Stimulated activated naive CD8-positive, alpha-beta T cell treated with anti-CD3 and anti-CD28 coated beads, Interleukin-15, Interleukin-2, amounts not matched to agents 100 ng/mL and 50 ng/mL, for 24 hours (primary cell): ENCODE measurements around the gene ATP1A2.

ENCODE experiments used
- H3K27ac Mint-ChIP-seq: one replicate; pipeline ENCODE4 v1.8.0; 2021; ENCODE audit warnings: mild to moderate bottlenecking, mixed read lengths
- H3K27me3 Mint-ChIP-seq: one replicate; pipeline ENCODE4 v1.8.0; 2021; ENCODE audit warnings: mixed read lengths
- H3K36me3 Mint-ChIP-seq: one replicate; pipeline ENCODE4 v1.8.0; 2021; ENCODE audit warnings: low read depth, mixed read lengths
- H3K4me1 Mint-ChIP-seq: one replicate; pipeline ENCODE4 v1.8.0; 2021; ENCODE audit warnings: low read depth, mixed read lengths
- H3K4me3 Mint-ChIP-seq: one replicate; pipeline ENCODE4 v1.8.0; 2021; ENCODE audit warnings: mild to moderate bottlenecking, mixed read lengths
- H3K9me3 Mint-ChIP-seq: one replicate; pipeline ENCODE4 v1.8.0; 2021; ENCODE audit warnings: mixed read lengths

ATP1A2 gene

DNA sequence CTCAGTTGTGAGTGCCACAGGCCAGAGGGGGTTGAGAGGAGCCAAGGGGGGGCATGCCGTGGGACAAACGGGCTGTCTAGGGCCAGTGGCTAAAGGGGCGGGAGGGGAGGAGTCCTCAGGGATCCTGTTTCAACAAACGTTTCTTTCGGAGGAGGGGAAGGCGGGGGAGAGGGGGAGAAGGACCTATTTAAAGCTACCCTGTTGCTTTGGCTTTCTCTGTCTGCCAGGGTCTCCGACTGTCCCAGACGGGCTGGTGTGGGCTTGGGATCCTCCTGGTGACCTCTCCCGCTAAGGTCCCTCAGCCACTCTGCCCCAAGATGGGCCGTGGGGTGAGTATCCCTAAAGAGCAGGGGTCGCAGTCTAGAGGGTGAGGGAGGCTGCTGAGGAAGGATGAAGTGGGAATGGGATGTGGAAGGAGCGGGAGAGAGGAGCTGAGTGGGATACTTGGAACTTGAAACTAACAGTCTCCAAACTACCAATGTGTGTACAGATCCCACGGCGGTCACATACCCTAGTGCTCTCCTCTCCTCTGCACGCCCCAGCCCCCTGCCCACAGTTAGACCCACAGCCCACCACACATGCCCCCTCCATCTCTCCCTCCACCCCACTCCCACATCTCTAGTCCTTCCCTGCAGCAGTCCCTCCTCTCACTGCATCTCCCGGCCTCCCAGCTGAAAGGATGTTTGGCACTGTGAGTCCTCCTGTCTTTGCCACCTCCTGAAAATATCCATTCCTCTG, at the start of gene ATP1A2:
TSS of gene ATP1A2 (plus strand) at position 215 of the 738 bp plus-strand sequence. CDS start at position 318, 103 bp downstream.
- no peaks in the 10 kb centered on the region for H3K36me3 Mint-ChIP-seq
- H3K27me3 Mint-ChIP-seq = peaks cover 5% of the 10 kb centered on the region
- no peak within 1 kb of the TSS for H3K4me3 Mint-ChIP-seq
- H3K9me3 Mint-ChIP-seq = no peaks in the 10 kb centered on the region
- no peaks in the 10 kb centered on the region for H3K4me1 Mint-ChIP-seq
- no peak within 1 kb of the TSS for H3K27ac Mint-ChIP-seq

DNA sequence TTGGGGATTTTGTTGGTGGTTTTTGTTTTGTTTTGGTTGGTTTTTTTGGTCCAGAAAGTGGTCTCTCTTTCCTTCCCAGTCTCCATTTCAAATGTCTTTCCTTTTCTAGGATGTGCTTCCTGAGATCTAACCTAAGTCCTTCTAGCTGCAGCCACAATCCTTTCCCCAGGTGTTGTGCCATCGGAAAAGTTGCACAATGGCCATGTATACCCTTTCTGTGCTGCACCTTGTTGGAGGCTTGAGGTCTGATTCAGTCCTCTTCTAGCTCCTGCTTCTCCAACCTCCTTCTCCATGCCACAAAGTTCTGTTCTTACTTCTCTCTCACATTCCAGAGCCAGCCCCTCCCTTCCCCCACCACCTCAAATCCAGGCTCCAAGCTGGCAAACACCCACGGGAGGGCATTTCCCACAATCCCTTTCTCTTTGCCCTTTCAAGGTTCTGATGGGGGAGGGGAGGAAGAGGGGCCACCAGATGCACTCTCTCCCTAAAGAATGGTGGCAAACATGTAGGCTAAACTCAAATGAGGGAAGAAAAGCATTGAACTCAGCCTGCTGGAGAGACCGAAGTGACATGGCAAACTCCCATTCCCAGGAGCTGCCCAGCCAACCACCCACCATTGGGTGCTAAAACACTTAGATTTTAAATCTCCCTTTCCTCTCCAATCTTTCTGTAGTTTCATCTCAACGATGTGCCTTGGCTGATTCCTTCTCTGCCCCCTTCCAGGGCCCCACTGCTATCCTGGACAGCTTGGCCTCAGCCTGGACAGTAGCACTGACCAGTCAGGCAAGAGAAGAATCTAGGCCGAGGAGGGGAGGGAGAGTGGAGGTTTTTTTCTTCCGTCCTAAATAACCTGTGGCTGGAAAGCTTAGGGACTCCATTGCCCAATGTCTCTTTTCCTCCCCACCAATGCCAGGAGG, 48.5 kb upstream of the ATP1A2 start:
- H3K36me3 Mint-ChIP-seq = no peaks in the 10 kb centered on the region
- no peak overlapping the region for H3K4me3 Mint-ChIP-seq
- peaks cover 30% of the 10 kb centered on the region for H3K27me3 Mint-ChIP-seq
- H3K27ac Mint-ChIP-seq = no peak overlapping the region
- peaks cover 8% of the 10 kb centered on the region for H3K4me1 Mint-ChIP-seq
- H3K9me3 Mint-ChIP-seq = no peaks in the 10 kb centered on the region

DNA sequence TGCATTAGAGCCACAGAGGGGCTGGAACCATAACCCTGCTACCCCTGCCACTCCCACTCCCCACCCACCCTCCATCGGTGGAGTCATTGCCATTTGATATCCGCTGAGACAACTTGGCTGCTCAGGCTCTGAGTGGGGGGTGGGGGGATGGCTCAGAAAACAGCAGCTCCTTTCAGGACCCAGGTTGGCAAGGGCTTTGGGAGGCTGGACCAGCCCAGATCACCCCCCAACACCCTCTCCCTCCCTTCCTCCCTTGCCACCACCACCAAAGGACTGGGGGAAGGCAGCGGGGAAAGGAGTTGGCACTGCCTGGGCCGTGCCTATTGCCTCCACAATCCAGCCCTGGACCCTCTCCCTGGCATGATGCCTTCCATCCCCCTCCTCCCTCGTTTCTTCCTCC, 47.3 kb upstream of the ATP1A2 start:
- no peaks in the 10 kb centered on the region for H3K36me3 Mint-ChIP-seq
- H3K9me3 Mint-ChIP-seq = no peaks in the 10 kb centered on the region
- H3K4me1 Mint-ChIP-seq = peaks cover 8% of the 10 kb centered on the region
- H3K4me3 Mint-ChIP-seq = no peak overlapping the region
- peaks cover 32% of the 10 kb centered on the region for H3K27me3 Mint-ChIP-seq
- no peak overlapping the region for H3K27ac Mint-ChIP-seq

DNA sequence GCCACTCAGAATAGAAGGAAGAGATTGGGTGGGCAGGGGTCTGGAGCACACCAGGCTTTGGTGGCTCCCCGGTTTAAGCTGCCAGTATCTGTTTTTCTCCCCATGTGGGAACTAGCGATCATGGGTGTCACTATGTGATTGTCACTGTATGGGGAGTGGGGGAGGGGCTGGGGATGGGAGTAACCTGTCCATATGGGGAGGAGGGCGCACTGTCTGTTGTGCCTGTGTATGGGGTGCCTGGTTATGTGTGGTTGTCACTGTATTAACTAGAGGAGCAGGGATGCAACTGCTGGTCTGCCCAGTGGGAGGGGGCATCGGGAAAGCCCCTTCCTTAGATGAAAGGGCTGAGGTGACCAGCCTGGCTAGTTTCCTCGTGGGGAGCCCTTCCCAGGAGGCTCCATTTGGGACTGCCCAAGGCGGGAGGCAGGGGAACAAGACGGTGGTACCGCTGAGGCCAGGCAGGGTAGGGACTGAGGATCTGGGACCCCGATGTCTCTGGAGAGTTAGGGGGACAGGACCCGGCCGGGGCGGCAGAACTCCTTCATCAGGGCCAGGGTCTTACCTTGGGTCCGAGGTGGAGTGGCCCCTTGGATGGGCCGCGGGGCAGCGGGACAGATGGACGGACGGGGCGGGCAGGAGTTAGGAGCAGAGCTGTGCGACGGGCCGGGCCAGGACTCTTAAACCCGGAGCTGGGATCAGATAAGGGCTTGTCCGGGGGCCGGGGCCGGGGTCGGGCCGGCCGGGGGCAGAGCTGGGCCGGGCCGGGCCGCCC, 45.9 kb upstream of the ATP1A2 start, which contains the start of gene KCNJ10:
TSS of gene KCNJ10 (minus strand) at position 701 of the 772 bp plus-strand sequence. CDS start 27,628 bp downstream, outside the sequence.
- H3K9me3 Mint-ChIP-seq = no peaks in the 10 kb centered on the region
- H3K36me3 Mint-ChIP-seq = no peaks in the 10 kb centered on the region
- peak within 1 kb of the TSS; percentile 86 for H3K4me3 Mint-ChIP-seq
- peaks cover 37% of the 10 kb centered on the region for H3K27me3 Mint-ChIP-seq
- H3K27ac Mint-ChIP-seq = no peak within 1 kb of the TSS
- H3K4me1 Mint-ChIP-seq = peaks cover 8% of the 10 kb centered on the region

DNA sequence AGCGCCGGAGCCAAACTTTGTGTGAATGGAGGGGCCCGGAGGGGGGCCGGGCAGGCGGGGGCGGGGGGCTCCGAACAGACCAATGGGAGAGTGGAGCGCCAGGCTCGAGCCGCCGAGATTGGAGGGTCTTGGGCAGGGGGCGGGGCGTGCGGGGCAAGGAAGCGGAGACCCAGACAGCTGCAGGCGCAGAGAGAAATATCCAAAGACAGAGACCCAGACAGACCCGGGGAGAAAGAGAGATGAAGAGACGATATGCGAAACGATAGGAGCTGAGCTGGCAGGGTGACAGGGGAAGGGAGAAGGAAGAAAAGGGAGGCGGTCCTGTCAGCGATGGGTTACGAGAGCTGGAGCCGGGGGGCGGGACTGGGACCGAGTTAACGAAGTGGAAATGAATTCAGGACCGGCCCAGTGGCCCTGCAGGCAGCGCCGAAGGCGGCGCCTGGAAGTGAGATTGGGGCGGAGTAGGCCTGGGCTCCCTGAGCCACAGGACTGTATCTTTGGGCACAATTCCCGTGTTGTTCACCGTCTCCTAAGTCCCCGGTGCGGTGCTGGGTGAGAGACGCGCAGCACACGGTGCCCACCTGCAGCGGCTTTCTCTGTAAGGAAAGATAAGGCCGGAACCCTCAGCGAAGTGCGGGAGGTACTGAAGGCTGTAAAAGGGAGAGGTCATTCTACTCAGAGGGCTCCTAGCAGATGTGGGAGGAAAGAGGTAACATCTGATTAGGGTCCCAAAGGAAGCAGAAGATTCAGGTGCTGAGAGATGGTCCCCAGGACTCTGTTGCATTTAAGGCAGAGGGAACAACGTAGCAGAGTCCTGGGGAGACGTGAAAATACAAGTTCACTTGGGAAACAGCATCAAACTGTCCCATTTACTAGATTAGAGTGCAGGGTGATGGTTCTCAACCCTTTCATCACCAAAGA, 45.1 kb upstream of the ATP1A2 start:
- no peaks in the 10 kb centered on the region for H3K9me3 Mint-ChIP-seq
- no peaks in the 10 kb centered on the region for H3K36me3 Mint-ChIP-seq
- H3K4me3 Mint-ChIP-seq = peak overlapping the region; percentile 86
- H3K27ac Mint-ChIP-seq = no peak overlapping the region
- H3K4me1 Mint-ChIP-seq = peaks cover 8% of the 10 kb centered on the region
- H3K27me3 Mint-ChIP-seq = peaks cover 44% of the 10 kb centered on the region

DNA sequence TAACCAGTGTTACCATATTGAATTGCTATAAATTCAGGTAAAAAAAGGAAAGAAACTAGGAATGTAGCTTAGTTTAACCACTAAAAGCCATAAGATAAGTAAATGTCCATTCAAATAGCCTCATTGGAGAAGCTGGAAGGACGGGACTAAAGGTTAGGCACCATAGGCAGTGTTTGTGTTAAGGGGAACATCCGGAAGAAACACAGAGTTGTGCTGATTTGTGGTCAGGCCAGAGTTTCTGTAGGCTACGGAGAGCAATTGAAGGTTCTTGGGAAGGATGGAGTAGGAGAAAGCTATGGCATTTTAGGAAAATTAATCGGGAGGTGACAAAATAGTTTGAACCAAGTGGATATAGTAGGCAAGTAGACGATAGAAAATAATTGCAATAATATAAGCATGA, 44.3 kb upstream of the ATP1A2 start:
- Mint-ChIP-seq H3K4me1 (peaks cover 8% of the 10 kb centered on the region), H3K36me3 (no peaks in the 10 kb centered on the region), H3K27me3 (peaks cover 52% of the 10 kb centered on the region), H3K27ac (no peak overlapping the region), H3K4me3 (no peak overlapping the region), H3K9me3 (no peaks in the 10 kb centered on the region)

DNA sequence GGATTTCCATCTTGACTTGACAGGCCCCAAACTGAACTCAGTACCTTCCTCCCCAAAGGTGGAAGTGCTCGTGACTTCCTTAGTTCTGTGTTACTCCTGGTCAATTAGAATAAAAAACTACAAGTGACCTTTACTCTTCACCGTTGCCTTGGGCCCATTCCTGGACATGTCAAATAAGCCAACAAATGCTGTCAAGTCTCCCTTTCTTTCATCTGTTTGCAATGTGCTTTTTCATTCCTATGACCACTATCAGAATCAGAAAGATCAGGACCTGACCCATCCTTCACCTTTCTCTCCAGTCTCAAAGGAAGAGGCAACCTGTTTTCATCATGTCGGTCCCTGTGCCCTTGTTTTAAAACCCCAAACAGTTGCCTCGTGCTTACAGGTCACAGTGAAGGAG, 40.7 kb upstream of the ATP1A2 start:
- Mint-ChIP-seq H3K27ac (no peak overlapping the region), H3K4me1 (peaks cover 15% of the 10 kb centered on the region), H3K4me3 (no peak overlapping the region), H3K27me3 (peaks cover 61% of the 10 kb centered on the region), H3K9me3 (no peaks in the 10 kb centered on the region), H3K36me3 (no peaks in the 10 kb centered on the region)

DNA sequence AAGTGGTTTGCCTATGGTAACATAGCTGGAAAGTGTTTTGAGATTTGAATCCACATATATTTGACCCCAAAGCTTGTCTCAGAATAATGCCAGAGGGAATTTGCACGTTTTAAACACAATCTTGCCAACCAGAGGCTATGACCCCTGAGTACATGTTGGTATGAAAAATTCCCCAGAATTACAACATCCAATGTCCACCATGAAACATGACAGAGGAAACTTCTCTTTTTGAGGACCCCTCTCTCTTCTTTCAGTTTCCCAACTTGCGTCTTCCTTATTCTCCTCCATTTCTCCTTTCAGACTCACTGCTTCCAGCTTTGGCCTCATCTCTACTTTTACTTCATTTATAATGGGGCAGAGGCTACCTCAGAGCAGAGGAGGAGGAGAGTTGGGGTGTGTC, 39.7 kb upstream of the ATP1A2 start:
- Mint-ChIP-seq H3K36me3 (no peaks in the 10 kb centered on the region), H3K9me3 (no peaks in the 10 kb centered on the region), H3K4me3 (no peak overlapping the region), H3K4me1 (peaks cover 17% of the 10 kb centered on the region), H3K27ac (no peak overlapping the region), H3K27me3 (peaks cover 62% of the 10 kb centered on the region)

DNA sequence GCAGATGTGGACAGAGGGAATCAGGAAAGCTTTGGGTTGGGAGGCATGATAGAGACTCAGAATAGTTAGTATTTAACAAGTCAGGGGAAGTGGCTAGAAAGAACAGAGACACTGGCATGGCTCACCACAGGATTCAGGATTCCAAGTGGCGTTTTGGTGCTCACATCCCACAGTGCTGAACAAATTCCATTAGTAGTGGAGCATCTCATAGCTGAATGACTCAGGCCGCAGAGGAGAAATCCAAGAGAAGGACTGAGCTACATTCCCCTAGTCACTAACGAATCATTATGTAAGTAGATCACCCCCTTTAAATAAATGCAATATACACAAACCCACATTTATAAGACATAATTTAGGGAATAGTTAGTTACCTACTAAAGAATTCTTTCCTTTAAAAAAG, 39.3 kb upstream of the ATP1A2 start:
- no peaks in the 10 kb centered on the region for H3K9me3 Mint-ChIP-seq
- H3K27me3 Mint-ChIP-seq = peaks cover 64% of the 10 kb centered on the region
- H3K4me1 Mint-ChIP-seq = peaks cover 21% of the 10 kb centered on the region
- no peaks in the 10 kb centered on the region for H3K36me3 Mint-ChIP-seq
- no peak overlapping the region for H3K27ac Mint-ChIP-seq
- no peak overlapping the region for H3K4me3 Mint-ChIP-seq

DNA sequence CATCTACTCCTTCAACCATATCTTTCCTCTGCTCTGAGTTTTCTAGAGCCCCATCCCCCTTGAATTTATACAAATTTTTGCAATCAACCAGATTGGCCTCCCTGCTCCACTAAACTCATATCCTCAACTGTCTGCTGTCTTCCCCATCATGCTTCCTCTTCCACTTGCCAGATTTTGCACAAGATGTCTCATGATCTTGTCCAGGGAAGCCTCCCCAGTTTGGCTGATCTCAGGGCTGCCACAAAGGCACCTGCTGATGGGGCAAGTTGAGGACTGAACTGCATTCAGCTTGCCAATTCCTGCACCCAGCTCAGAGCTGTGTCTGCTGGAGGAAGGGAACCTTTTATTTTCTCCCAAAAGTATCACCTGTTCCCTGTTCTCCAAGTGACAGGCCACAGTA, 38.1 kb upstream of the ATP1A2 start:
- H3K27ac Mint-ChIP-seq = no peak overlapping the region
- H3K36me3 Mint-ChIP-seq = no peaks in the 10 kb centered on the region
- H3K27me3 Mint-ChIP-seq = peaks cover 67% of the 10 kb centered on the region

DNA sequence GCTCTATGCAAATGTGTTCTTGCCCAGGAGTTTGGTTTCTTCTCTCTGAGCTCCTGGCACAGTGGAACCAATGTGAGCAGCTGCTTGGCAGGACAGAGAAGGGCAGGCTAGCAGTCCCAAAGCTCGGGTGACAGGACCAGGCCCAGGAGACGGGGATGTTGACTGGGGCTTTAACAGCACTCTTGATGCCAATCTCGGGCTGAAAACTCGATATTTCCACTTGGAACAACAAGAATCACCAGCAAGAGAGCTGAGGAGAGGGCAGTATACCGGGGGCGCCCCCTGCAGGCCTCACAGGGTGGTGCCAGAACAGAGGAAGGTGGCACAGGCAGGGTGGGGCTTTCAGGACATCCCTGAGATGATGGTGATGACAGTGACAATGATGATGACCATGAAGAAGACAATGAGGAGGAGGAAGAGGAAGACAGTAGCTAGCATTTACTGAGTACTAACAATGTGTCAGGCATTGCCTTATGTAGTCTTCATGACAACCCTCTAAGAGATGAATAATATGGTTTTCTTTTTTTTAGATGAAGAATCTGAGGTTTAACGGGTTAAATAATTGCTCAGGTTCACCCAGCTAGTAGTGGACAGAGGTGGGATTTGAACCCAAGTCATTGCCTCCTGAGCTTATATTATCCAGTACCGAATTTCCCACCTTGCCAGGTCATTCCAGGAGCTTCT, 36.9 kb upstream of the ATP1A2 start:
- Mint-ChIP-seq H3K9me3 (no peaks in the 10 kb centered on the region), H3K4me1 (peaks cover 22% of the 10 kb centered on the region), H3K4me3 (no peak overlapping the region), H3K27me3 (peaks cover 68% of the 10 kb centered on the region), H3K27ac (no peak overlapping the region), H3K36me3 (no peaks in the 10 kb centered on the region)

More for the DNA sequence above, 38.1 kb upstream of the ATP1A2 start:
- peaks cover 22% of the 10 kb centered on the region for H3K4me1 Mint-ChIP-seq
- H3K9me3 Mint-ChIP-seq = no peaks in the 10 kb centered on the region
- H3K4me3 Mint-ChIP-seq = no peak overlapping the region

DNA sequence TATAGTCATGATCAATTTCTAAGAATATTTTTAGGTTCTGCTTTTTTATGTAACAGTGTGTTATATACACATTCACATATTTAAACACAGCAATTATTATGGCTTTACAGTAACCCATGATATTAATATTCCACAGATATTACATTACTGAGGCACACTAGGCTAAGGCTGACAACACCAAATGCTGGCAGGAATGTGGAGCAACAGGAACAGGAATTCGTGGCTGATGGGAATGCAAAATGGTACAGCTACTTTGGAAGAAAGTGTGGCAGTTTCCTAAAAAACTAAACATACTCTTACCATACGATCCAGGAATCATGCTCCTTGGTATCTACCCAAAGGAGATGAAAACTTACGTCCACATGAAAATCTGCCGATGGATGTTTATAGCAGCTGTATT, 36.1 kb upstream of the ATP1A2 start:
- Mint-ChIP-seq H3K4me1 (peaks cover 26% of the 10 kb centered on the region), H3K27ac (no peak overlapping the region), H3K9me3 (no peaks in the 10 kb centered on the region), H3K36me3 (no peaks in the 10 kb centered on the region), H3K4me3 (no peak overlapping the region), H3K27me3 (peaks cover 68% of the 10 kb centered on the region)

DNA sequence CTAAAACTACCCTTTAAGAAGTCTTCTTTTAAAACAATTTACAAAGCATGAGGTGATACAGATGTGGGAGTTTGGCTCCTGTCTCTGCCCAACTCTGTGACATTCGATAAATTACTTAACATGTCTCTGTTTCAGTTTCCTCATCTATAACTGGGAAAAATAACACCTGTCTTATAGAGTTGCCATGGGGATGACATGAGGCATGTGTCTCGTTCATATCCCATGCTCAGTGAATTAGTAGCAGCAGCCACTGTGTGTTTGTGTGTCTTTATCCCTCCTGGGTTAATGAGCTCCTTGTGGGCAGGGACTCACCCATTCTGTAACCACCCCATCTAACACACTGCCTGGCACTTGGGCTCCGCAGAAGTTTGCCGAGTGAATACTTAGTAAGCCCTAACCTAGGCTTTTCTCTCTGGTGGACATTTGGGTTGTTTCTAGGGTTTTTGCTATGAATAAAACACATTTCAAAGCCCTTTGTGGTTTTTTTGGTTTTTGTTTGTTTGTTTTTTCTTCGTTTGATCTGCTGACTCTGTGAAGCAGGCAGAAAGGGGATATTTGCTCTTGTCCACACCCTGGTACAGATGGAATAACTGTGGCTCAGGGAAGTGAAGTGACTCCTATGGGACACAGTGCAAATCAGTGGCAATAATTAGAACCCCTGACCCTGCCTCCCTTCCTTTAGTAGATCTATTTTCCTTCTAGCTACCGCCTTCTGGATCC, 35.0 kb upstream of the ATP1A2 start:
- H3K27me3 Mint-ChIP-seq = peaks cover 60% of the 10 kb centered on the region
- H3K9me3 Mint-ChIP-seq = no peaks in the 10 kb centered on the region
- H3K4me3 Mint-ChIP-seq = no peak overlapping the region
- H3K36me3 Mint-ChIP-seq = peaks cover 4% of the 10 kb centered on the region
- peaks cover 27% of the 10 kb centered on the region for H3K4me1 Mint-ChIP-seq
- H3K27ac Mint-ChIP-seq = no peak overlapping the region
